Ascending aorta (tissue), 2 donors: Measurements from ENCODE around the gene KCNIP1. TPM values are rescaled to one million over a fixed set of nuclear protein-coding genes. Genes with fewer than 3 reads are reported as not detected.
A peak's percentile ranks its signal among the peaks of the same experiment; 100 is the strongest.

Source experiments
- DNase-seq, 2 donors: peaks; one replicate each; pipeline ENCODE4 v3.0.0-alpha.2; 2019; ENCODE audit warnings: low spot score in 2 of 2
- H3K27ac ChIP-seq, 2 donors: fragments of 200-600 bp; sonication (generic); one replicate each; pipeline ENCODE4 v1.5.1; 2016 to 2017; ENCODE audit warnings: mild to moderate bottlenecking in 1 of 2
- H3K27me3 ChIP-seq: fragments of 200-600 bp; sonication (generic); one replicate; pipeline ENCODE4 v1.5.1; 2017
- H3K36me3 ChIP-seq, 2 donors: fragments of 200-600 bp; sonication (generic); one replicate each; pipeline ENCODE4 v1.5.1; 2016
- H3K4me1 ChIP-seq, 2 donors: fragments of 200-600 bp; sonication (generic); one replicate each; pipeline ENCODE4 v1.5.1; 2016 to 2017; ENCODE audit warnings: mild to moderate bottlenecking in 1 of 2
- H3K4me3 ChIP-seq, 2 donors: fragments of 200-600 bp; sonication (generic); one replicate each; pipeline ENCODE4 v1.5.1; 2016 to 2017; ENCODE audit warnings: mild to moderate bottlenecking in 1 of 2
- H3K9me3 ChIP-seq, 2 donors: fragments of 200-600 bp; sonication (generic); one replicate each; pipeline ENCODE4 v1.5.1; 2016
- intact Hi-C: fragments of 100-400 bp; cut with DNase I; formaldehyde crosslinking; loops from one replicate; pipeline ENCODE4 v1.15.1; 2023
- total RNA-seq: library from RNA; depleted of rRNA; stranded (reverse); fragments of >200 nt; gene quantifications from one replicate; pipeline ENCODE4 v1.1.0, GENCODE V29; 2016
- TF ChIP-seq, protein P1 (sequence below), 3 experiments: fragments of 200-600 bp in 2 of 3; fragments of 450-650 bp in 1 of 3; sonication (generic) in 2 of 3; IDR thresholded peaks; one replicate each; pipeline ENCODE4 v1.5.1; 2016 to 2019; ENCODE audit warnings: antibody characterized with exemption in 3 of 3, mild to moderate bottlenecking in 1 of 3, moderate library complexity in 1 of 3

Gene KCNIP1
- total RNA-seq, 1 donor from 2014 or later: not detected

DNA sequence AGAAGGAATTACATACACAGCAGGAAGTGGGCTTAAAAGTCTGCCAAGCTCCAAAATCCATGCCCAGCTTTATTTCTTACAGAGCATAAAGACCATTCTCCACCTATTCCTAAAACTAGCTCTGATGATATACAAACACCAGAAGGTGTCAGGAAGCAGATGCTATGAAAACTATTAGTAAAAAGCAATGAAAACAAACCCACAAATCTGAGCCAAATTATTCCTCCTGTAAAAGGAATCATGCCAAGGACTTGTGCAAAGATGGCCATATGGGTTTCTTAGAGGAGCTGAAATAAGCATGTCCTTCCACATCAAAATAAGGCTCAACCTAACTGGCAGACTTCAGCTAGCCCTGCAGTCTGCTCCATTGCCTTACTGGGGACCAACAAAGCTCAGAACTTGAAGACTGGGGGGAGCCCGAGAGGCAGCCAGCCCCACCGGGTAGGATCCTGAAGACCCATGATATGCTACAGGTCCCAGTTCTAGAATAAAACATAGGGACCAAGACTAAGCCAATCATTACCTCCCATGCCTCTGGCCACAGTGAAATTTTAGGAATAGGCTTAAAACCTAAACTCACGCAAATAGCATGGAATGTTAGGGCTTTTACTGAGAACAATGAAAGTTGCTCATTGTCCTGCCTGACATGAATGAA, 236.9 kb downstream of the KCNIP1 start:
- H3K9me3 ChIP-seq: peaks cover 0 to under 1% of the 10 kb centered on the region in 2 donors
- H3K4me3 ChIP-seq: no peak overlapping the region
- H3K4me1 ChIP-seq: peaks cover 0 to 6% of the 10 kb centered on the region in 2 donors
- H3K27ac ChIP-seq: no peak overlapping the region
- intact Hi-C loops: loop anchor here (10.0 kb wide), 1 partner anchor 604 kb away; no protein-coding TSS in a partner anchor
- TF ChIP-seq, protein P1, sequence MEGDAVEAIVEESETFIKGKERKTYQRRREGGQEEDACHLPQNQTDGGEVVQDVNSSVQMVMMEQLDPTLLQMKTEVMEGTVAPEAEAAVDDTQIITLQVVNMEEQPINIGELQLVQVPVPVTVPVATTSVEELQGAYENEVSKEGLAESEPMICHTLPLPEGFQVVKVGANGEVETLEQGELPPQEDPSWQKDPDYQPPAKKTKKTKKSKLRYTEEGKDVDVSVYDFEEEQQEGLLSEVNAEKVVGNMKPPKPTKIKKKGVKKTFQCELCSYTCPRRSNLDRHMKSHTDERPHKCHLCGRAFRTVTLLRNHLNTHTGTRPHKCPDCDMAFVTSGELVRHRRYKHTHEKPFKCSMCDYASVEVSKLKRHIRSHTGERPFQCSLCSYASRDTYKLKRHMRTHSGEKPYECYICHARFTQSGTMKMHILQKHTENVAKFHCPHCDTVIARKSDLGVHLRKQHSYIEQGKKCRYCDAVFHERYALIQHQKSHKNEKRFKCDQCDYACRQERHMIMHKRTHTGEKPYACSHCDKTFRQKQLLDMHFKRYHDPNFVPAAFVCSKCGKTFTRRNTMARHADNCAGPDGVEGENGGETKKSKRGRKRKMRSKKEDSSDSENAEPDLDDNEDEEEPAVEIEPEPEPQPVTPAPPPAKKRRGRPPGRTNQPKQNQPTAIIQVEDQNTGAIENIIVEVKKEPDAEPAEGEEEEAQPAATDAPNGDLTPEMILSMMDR (IDR thresholded peaks at IDR 0.05): no peak
- H3K36me3 ChIP-seq: no peaks in the 10 kb centered on the region
- no peaks in the 10 kb centered on the region for H3K27me3 ChIP-seq
- peak in 1 of 2 donors; percentile 34 for DNase-seq

DNA sequence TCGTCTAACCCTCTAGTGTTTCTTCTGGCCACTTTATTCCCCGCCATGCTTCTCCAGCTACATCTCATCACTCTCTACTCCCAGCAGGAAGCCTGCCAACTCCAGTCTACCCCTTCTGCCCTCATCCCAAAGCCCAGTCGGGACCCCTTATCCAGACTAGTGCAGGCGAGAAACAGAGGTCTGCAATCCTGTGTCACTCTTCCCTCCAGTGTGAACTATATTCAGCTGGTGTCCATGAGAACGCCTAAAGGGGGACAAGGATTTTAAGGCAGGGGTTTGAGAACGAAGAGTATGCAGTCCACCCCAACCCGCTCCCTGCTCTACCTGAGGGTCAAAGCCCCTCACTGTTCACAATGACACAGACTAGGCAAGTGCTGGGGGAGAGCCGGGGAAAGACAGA, 238.0 kb downstream of the KCNIP1 start:
- Histone ChIP-seq H3K36me3 (no peaks in the 10 kb centered on the region), H3K27ac (no peak overlapping the region), H3K27me3 (no peaks in the 10 kb centered on the region), H3K9me3 (no peaks in the 10 kb centered on the region), H3K4me1 (peaks cover 0 to 6% of the 10 kb centered on the region in 2 donors), H3K4me3 (no peak overlapping the region)
- TF ChIP-seq, protein P1 (IDR thresholded peaks at IDR 0.05): no peak
- DNase-seq: peak in 1 of 2 donors; percentile 15
- intact Hi-C loops: loop anchor here (10.0 kb wide), 1 partner anchor 603 kb away; no protein-coding TSS in a partner anchor

DNA sequence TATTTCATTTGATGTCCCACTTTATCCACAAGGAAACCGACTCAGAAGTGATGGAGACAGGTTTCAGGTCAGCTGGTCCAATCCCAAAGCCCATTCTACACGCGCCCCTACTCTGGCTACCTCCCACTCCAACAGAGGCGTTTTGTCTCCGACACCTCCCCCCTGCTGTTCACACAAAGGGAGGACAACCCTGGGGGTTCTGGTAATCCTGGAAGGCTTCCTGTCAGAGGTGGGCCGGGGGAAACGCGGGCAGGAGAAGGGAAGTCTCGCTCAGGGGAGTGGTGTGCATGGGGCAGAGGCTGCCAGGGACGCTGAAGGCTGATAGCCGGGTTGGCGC, 240.0 kb downstream of the KCNIP1 start:
- intact Hi-C loops: loop anchor here (1.0 to 10.0 kb wide), 2 partner anchors 47 to 601 kb away; no protein-coding TSS in a partner anchor
- TF ChIP-seq, protein P1 (IDR thresholded peaks at IDR 0.05): no peak

DNA sequence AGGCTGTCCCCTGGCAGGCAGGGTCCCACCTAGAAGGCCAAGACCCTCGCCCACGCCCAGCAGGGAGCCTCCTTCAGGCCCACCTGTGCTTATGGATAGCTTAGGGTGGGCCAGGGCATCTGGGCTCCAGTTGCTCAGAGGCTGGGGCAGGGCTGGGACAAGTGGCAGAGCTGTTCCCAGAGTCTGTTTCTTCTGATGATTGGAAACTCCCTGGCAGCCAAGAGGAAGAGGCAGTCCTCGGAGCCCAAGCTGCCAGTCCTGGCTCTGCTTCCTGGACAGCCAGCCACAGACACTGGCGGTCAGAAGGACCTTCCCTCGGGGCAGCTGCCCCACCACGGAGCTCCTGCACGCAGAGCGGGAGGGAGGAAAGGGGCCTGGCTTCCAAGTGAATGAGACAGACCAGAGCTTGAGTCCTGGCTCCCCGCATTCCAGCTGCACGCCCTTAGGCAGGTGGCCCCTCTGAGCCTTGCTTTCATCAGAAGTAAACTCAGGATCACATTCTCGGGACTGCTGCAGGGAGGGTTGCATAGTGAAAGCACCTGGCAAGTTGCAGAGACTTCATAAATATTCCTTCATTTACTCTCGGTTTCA, 241.8 kb downstream of the KCNIP1 start:
- Histone ChIP-seq H3K27me3 (no peaks in the 10 kb centered on the region), H3K4me1 (peaks cover 0 to 6% of the 10 kb centered on the region in 2 donors), H3K9me3 (no peaks in the 10 kb centered on the region), H3K4me3 (no peak overlapping the region), H3K36me3 (no peaks in the 10 kb centered on the region), H3K27ac (no peak overlapping the region)
- intact Hi-C loops: loop anchor here (10.0 kb wide), 1 partner anchor 599 kb away; no protein-coding TSS in a partner anchor
- DNase-seq: peak in 1 of 2 donors; percentile 63
- TF ChIP-seq, protein P1 (IDR thresholded peaks at IDR 0.05): no peak

More for the DNA sequence above, 240.0 kb downstream of the KCNIP1 start:
- peaks cover 0 to 6% of the 10 kb centered on the region in 2 donors for H3K4me1 ChIP-seq
- H3K4me3 ChIP-seq: no peak overlapping the region
- no peak for DNase-seq
- no peak overlapping the region for H3K27ac ChIP-seq
- H3K9me3 ChIP-seq: no peaks in the 10 kb centered on the region
- H3K27me3 ChIP-seq: no peaks in the 10 kb centered on the region
- H3K36me3 ChIP-seq: no peaks in the 10 kb centered on the region

DNA sequence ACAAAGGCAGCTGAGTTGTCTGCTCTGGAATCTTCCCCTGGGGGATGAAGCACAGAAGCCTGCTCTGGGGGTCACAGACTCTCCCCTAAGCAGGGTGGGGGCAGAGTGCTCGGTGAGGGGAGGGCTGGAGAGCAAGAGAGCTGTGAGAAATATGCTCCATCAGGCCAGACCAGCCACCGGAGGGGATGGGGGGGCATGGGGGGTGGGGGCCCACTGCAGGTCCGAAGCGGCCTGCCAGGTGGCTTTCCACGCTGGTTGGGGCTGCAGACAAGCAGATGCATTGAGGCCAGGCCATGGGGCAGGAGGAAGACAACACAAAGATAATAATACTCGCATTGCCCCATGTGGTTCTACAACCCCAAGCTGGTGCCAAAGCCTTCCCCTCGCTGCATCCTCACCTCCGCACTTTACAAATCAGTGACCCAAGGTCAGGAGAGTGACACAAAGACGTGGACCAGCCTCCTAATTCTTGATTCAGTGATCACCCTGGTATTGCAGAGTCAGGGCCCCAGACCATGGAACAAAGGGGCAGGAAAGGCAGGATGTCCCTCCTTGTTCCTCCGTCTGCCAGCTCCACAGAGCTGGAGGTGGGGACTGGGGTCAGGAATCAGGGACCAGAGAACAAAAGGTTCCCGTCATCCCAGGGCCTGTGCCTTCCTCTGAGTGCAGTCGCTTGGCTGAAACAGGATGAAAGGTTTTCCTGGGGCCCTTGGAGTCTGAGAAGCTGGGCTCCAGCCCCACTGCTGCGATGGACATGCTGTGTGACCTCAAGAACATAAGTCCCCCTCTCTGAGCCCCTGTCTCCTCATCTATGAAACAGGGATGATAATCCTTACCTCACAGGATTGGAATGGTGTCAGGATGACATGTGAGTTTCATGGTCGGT, 242.5 kb downstream of the KCNIP1 start:
- peak in 1 of 2 donors; percentile 57 for DNase-seq
- no peaks in the 10 kb centered on the region for H3K27me3 ChIP-seq
- TF ChIP-seq, protein P1 (IDR thresholded peaks at IDR 0.05): no peak
- no peaks in the 10 kb centered on the region for H3K36me3 ChIP-seq
- no peaks in the 10 kb centered on the region for H3K9me3 ChIP-seq
- H3K4me1 ChIP-seq: peaks cover 0 to 6% of the 10 kb centered on the region in 2 donors
- intact Hi-C loops: loop anchor here (10.0 kb wide), 1 partner anchor 598 kb away; no protein-coding TSS in a partner anchor
- H3K4me3 ChIP-seq: no peak overlapping the region
- no peak overlapping the region for H3K27ac ChIP-seq
